Measurements from ENCODE around the gene ABHD12B. TPM values are rescaled to one million over a fixed set of nuclear protein-coding genes. Genes with fewer than 3 reads are reported as not detected.

The ABHD12B gene
- total RNA-seq, 2 donors from 2014 or later = not detected

- DNase-seq = no peak
- Mint-ChIP-seq H3K36me3 (ENCODE audit: insufficient read depth in 2 of 2) (no peaks in the 10 kb centered on the region), H3K4me3 (no peak overlapping the region), H3K9me3 (no peaks in the 10 kb centered on the region), H3K27me3 (ENCODE audit: low read depth) (no peaks in the 10 kb centered on the region), H3K27ac (no peak overlapping the region), H3K4me1 (ENCODE audit: low read depth) (peaks cover 17% of the 10 kb centered on the region)
- ATAC-seq (replicated peaks in 1 of 2) = no peak
Observed at GRCh38 chr14:50953502-50953901, 81.6 kb downstream of the ABHD12B start.

Other genes with a start within 250 kb of the ABHD12B start
- gene SAV1, start 203.7 kb upstream of the ABHD12B start, total RNA-seq = 10 to 100 TPM in 1 of 2 donors, 1 to 10 TPM in 1; 9.4 to 12.4 TPM
- gene NIN, start 40.9 kb upstream of the ABHD12B start, total RNA-seq = 10 to 100 TPM; 46.1 to 60.0 TPM
- under 1 TPM; 0.50 to 0.60 TPM for gene PYGL, start 72.4 kb downstream of the ABHD12B start, total RNA-seq
- 1 to 10 TPM; 1.4 to 2.4 TPM for gene TRIM9, start 223.1 kb downstream of the ABHD12B start, total RNA-seq